GM18868 (cell line): ENCODE results near the gene CA9.

ENCODE experiments used
- ATAC-seq: cut with Tn5 transposase; IDR thresholded peaks from one replicate; pipeline ENCODE4 v1.9.1; 2021; ENCODE audit warnings: mild to moderate bottlenecking, moderate library complexity; ENCODE audit not compliant: unreplicated experiment

The CA9 gene

GRCh38 chr9:35714123-35714522, 40.4 kb downstream of the CA9 start:
- ATAC-seq, result no peak

GRCh38 chr9:35714579-35715252, 41.0 kb downstream of the CA9 start:
- ATAC-seq, result no peak

- no peak for ATAC-seq
Measured at GRCh38 chr9:35716230-35716629, 42.5 kb downstream of the CA9 start.

DNA sequence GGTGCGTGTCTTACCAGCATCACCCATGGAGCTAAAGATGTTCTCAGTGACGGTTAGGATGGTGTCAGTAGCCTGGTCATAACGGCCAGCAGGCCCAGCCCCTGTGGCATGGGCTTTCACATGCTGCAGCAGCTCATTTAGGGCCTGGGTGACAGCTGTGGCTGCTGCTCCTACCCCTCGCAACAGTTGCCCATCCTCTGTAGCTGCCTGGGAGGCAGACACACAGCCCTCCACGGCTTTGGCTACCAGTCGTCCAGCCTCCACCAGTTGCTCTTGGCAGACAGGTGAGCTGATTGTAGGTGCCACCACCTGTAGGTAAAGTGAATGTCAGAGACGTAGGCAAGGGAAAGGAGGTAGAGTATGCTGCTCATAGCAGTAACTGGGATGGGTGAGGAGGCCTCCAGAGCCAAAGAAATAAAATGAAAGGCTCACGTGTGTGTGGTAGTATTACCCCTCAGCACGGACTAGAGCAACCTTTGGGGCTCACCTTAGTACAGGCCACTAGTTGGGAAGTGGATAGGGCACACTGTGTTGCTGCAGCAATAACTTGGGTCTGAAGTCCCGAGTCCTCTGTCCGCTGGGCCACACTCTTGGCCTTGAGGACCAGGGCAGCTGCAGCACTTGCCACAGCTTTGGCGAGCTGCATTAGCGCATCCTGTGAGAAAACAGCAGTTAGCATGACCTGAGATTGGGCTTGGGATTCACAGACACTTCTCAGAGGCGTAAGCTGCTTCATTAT, 43.6 kb downstream of the CA9 start:
- ATAC-seq, result no peak

DNA sequence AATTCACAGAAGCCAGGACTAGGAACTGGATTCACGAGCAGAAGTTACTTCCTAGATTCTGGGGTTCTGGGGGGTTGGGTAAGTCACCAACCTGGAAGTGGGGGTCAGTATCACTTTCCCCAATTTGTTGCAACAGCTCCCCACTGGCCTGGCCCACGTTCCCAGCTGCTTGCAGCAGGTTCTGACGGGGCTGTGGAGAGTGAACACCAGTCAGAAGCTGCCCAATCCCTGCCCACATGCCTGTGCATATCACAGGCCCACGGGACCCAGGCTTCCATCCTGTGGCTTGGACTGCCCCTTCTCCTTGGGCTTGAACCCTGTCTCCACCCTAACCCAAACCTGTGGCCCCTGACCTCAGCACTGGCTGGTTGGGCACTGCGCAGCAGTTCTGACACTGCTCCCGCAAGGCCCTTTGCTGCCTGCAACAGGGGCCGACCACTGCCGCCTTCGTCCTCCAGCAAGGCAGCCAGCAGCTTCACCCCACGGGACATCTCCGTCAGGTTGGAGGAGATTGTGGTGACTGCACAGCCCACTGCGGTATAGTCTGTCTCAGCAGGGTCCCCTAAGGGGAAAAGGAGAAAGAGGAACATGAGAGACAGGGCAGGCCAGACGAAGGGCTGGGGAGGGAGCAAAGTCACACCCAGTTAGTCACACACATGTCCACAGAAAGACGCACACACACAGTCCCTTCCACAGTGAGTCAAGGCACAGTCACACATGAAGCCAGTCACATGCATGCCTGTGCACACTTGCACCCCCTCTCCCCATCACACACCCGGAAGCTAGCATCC, 45.2 kb downstream of the CA9 start:
- ATAC-seq, result no peak

- ATAC-seq, result no peak
Measured at GRCh38 chr9:35719546-35719945, 45.8 kb downstream of the CA9 start.

DNA sequence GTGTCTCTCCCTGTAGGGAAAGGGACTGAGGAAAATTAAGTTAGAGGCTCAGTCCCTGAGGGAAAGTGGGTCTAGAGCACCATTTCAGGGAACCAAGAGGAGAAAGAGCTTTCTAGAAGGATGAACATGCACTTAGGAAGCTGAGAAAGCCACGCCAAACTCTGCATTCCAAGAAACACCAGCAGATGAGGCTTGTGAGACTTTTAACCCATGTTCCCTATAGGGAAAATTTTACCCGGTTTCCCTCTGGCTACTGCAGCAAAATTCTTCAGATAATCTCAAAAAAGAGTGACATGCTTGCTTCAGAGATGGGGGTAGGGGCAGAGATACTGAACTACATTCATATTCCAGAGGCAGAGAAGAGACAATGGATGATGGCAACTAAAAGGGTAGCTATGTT, 49.7 kb downstream of the CA9 start:
- ATAC-seq, result no peak

DNA sequence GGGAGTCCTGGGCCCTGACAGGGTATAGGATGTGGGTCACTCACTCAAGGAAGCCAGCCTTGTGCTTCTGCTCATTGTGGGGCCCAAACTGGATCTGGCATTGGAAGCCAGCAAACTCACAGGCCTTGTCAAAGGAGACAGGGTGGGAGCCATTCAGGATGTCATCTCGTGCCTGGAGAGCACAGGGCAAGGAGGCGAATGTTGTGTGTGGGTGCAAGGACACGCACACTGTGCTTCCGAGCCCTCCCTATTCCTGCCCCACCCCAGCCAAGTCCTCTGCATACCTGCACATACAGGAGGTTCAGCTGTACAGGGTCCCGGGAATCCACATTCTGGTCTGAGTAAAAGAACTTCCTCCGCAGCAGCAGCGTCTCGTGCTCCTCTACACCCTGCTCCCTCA, 50.2 kb downstream of the CA9 start:
- ATAC-seq, result no peak

- ATAC-seq, result no peak
Measured at GRCh38 chr9:35725362-35725761, 51.6 kb downstream of the CA9 start.

- peak; percentile 44 for ATAC-seq
Measured at GRCh38 chr9:35726931-35727330, 53.2 kb downstream of the CA9 start.

- no peak for ATAC-seq
Measured at GRCh38 chr9:35727676-35728040, 53.9 kb downstream of the CA9 start.

GRCh38 chr9:35728041-35728971, 54.6 kb downstream of the CA9 start:
- no peak for ATAC-seq

GRCh38 chr9:35729101-35729500, 55.4 kb downstream of the CA9 start:
- ATAC-seq, result no peak

DNA sequence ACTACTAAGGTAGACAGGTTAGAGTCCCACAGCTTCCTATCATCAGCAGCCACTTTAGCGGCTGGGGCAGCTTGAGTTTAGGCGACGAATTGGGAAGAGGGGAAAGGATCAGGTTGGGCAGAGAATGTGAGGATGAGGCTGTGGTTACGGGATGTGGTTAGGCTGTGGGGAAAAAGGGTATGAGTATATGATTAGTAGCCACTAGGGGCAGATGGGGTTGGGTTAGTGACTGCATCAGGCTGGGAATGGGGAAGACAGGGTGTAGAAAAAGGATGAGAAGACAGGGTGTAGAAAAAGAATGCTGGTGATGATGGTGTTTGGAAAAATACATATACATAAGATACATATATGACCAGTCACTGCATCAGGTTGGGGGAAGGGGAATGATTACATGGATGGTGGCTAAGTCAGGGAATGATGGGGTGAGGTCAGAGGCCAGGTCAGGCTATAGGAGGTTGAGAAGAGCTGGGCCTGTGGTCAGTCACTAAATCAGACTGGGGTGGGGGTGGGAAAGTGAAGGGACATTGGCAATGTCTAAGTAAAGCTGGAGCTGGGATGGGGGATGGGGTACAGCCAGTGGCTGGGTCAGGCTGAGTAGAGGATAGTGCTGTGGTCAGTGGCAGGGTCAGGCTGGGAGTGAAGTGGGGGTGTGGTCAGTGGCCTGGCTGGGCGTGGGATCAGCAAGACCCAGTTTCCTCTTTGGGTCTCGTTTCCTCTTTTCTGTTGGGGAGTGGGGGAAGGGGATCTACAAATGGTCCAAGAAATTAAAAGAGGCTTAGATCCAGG, 56.2 kb downstream of the CA9 start:
- no peak for ATAC-seq

DNA sequence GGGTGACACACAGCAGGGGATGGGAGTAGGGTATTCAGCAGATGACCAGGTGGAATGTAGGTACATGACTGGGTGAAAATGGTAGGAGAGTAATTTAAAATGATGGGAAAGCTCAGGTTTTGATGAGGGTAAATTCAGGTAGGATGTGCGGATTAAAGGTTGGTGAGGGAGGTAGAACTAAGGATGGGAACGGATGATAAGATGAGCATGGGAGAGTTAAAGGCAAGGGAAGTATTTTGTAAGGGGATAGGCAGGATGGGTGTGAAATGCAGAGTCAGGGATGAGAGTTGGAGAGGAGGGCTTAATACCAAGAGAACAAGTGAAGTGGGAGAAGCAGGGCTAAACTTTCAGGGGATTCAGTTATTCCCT, 56.7 kb downstream of the CA9 start:
- no peak for ATAC-seq
